ENCODE results near the gene FKBP1B.

FKBP1B gene

GRCh38 chr2:24015562-24016375, 33.8 kb upstream of the FKBP1B start:
- Histone ChIP-seq H3F3A (ENCODE audit: insufficient read depth, low read length) (no peaks in the 10 kb centered on the region), H3K36me3 (ENCODE audit: insufficient read depth, low read length) (no peaks in the 10 kb centered on the region), H3K4me2 (ENCODE audit: low read length) (no peak overlapping the region), H3K27ac (ENCODE audit: low read depth, low read length, poor library complexity, severe bottlenecking) (no peak overlapping the region), H2AFZ (ENCODE audit: low read length) (no peak overlapping the region), H3K9me2 (ENCODE audit: low read depth, low read length) (no peaks in the 10 kb centered on the region), H3K27me3 (ENCODE audit: insufficient read depth, low read length) (no peaks in the 10 kb centered on the region), H3K9me3 (ENCODE audit: low read length) (no peaks in the 10 kb centered on the region), H3K4me1 (ENCODE audit: insufficient read depth, low read length, severe bottlenecking) (no peaks in the 10 kb centered on the region), H3K9ac (ENCODE audit: low read length) (no peak overlapping the region), H3K79me2 (ENCODE audit: insufficient read depth, low read length) (no peaks in the 10 kb centered on the region), H3K4me3 (ENCODE audit: low read depth, low read length, poor library complexity, severe bottlenecking) (no peak overlapping the region), H4K20me1 (ENCODE audit: insufficient read depth, low read length) (no peaks in the 10 kb centered on the region)
- TF ChIP-seq EZH2 (IDR thresholded peaks at IDR 0.05; ENCODE audit: borderline replicate concordance, low read length) (no peak), CTCF (IDR thresholded peaks at IDR 0.05; ENCODE audit: low read length) (no peak)

GRCh38 chr2:24016376-24016761, 33.2 kb upstream of the FKBP1B start:
- Histone ChIP-seq H3K79me2 (ENCODE audit: insufficient read depth, low read length) (no peaks in the 10 kb centered on the region), H3K9me2 (ENCODE audit: low read depth, low read length) (no peaks in the 10 kb centered on the region), H3K27me3 (ENCODE audit: insufficient read depth, low read length) (no peaks in the 10 kb centered on the region), H3K27ac (ENCODE audit: low read depth, low read length, poor library complexity, severe bottlenecking) (no peak overlapping the region), H3K9ac (ENCODE audit: low read length) (no peak overlapping the region), H3K4me3 (ENCODE audit: low read depth, low read length, poor library complexity, severe bottlenecking) (no peak overlapping the region), H3K36me3 (ENCODE audit: insufficient read depth, low read length) (no peaks in the 10 kb centered on the region), H3K4me2 (ENCODE audit: low read length) (no peak overlapping the region), H4K20me1 (ENCODE audit: insufficient read depth, low read length) (no peaks in the 10 kb centered on the region), H3K9me3 (ENCODE audit: low read length) (no peaks in the 10 kb centered on the region), H3F3A (ENCODE audit: insufficient read depth, low read length) (no peaks in the 10 kb centered on the region), H2AFZ (ENCODE audit: low read length) (no peak overlapping the region), H3K4me1 (ENCODE audit: insufficient read depth, low read length, severe bottlenecking) (no peaks in the 10 kb centered on the region)
- TF ChIP-seq CTCF (IDR thresholded peaks at IDR 0.05; ENCODE audit: low read length), result no peak
- no peak for TF ChIP-seq EZH2 (IDR thresholded peaks at IDR 0.05; ENCODE audit: borderline replicate concordance, low read length)

- Histone ChIP-seq H2AFZ (ENCODE audit: low read length) (no peak overlapping the region), H3K27me3 (ENCODE audit: insufficient read depth, low read length) (no peaks in the 10 kb centered on the region), H3K4me2 (ENCODE audit: low read length) (no peak overlapping the region), H3K79me2 (ENCODE audit: insufficient read depth, low read length) (no peaks in the 10 kb centered on the region), H3K4me1 (ENCODE audit: insufficient read depth, low read length, severe bottlenecking) (no peaks in the 10 kb centered on the region), H3K36me3 (ENCODE audit: insufficient read depth, low read length) (no peaks in the 10 kb centered on the region), H4K20me1 (ENCODE audit: insufficient read depth, low read length) (no peaks in the 10 kb centered on the region), H3K9me3 (ENCODE audit: low read length) (no peaks in the 10 kb centered on the region), H3K4me3 (ENCODE audit: low read depth, low read length, poor library complexity, severe bottlenecking) (no peak overlapping the region), H3K27ac (ENCODE audit: low read depth, low read length, poor library complexity, severe bottlenecking) (no peak overlapping the region), H3K9me2 (ENCODE audit: low read depth, low read length) (no peaks in the 10 kb centered on the region), H3K9ac (ENCODE audit: low read length) (no peak overlapping the region), H3F3A (ENCODE audit: insufficient read depth, low read length) (no peaks in the 10 kb centered on the region)
- TF ChIP-seq CTCF (IDR thresholded peaks at IDR 0.05; ENCODE audit: low read length) (no peak), EZH2 (IDR thresholded peaks at IDR 0.05; ENCODE audit: borderline replicate concordance, low read length) (no peak)
Observed at GRCh38 chr2:24016853-24017703, 32.5 kb upstream of the FKBP1B start.

All from OCI-LY1 (cell line).